ENCODE measurements around the gene BPIFB6. TPM values are rescaled to one million over a fixed set of nuclear protein-coding genes. Genes with fewer than 3 reads are reported as not detected.
"Not testable (repeated sequence)": the region's sequence is repeated elsewhere in the genome, so short reads cannot be mapped to it uniquely, and the experiment has no call there.

Gene BPIFB6
- total RNA-seq, 4 donors from 2014 or later: not detected

- intact Hi-C loops (cut with DNase I; ENCODE audit: low total_unique reads): no loop called here
- Histone ChIP-seq H3K36me3 (no peaks in the 10 kb centered on the region), H3K27me3 (no peaks in the 10 kb centered on the region), H3K27ac (no peak overlapping the region), H3K4me3 (no peak overlapping the region), H3K4me1 (no peaks in the 10 kb centered on the region), H3K9me3 (peaks cover 0 to 10% of the 10 kb centered on the region in 2 donors)
- in situ Hi-C loops (cut with MboI; ENCODE audit: low pct_ligation_motif_present in 1 of 4, low pct_unique_long_range_greater_than_20kb in 1 of 4, low sequenced_read_pairs in 3 of 4): no loop called here
- no peak for DNase-seq
- WGBS, 2 donors (ENCODE audit: low coverage in 1 of 2): 80 to 87% methylated on average over 3 of the region's 3 CpGs
- no peak for TF ChIP-seq CTCF (IDR thresholded peaks at IDR 0.05)
- no peak for TF ChIP-seq EP300 (IDR thresholded peaks at IDR 0.05; ENCODE audit: low read depth)
Measured at GRCh38 chr20:33042430-33042829, 11.0 kb downstream of the BPIFB6 start.

- H3K4me1 ChIP-seq: no peaks in the 10 kb centered on the region
- H3K36me3 ChIP-seq: no peaks in the 10 kb centered on the region
- DNase-seq: no peak
- no peak overlapping the region for H3K4me3 ChIP-seq
- in situ Hi-C loops (cut with MboI; ENCODE audit: low pct_ligation_motif_present in 1 of 4, low pct_unique_long_range_greater_than_20kb in 1 of 4, low sequenced_read_pairs in 3 of 4) (no loop called here), intact Hi-C loops (cut with DNase I; ENCODE audit: low total_unique reads) (no loop called here)
- no peaks in the 10 kb centered on the region for H3K27me3 ChIP-seq
- TF ChIP-seq POLR2A (IDR thresholded peaks at IDR 0.05): no peak
- peaks cover 0 to 10% of the 10 kb centered on the region in 2 donors for H3K9me3 ChIP-seq
- no peak overlapping the region for H3K27ac ChIP-seq
- 25 to 52% methylated on average over 1 to 2 of the region's 2 CpGs for WGBS, 2 donors (ENCODE audit: low coverage in 1 of 2)
Measured at GRCh38 chr20:33042983-33043730, 11.7 kb downstream of the BPIFB6 start.

GRCh38 chr20:33043731-33044181, 12.3 kb downstream of the BPIFB6 start:
- Histone ChIP-seq H3K9me3 (peaks cover 0 to 10% of the 10 kb centered on the region in 2 donors), H3K36me3 (no peaks in the 10 kb centered on the region), H3K27ac (no peak overlapping the region), H3K4me1 (no peaks in the 10 kb centered on the region), H3K27me3 (no peaks in the 10 kb centered on the region), H3K4me3 (no peak overlapping the region)
- no peak for DNase-seq
- intact Hi-C loops (cut with DNase I; ENCODE audit: low total_unique reads) (no loop called here), in situ Hi-C loops (cut with MboI; ENCODE audit: low pct_ligation_motif_present in 1 of 4, low pct_unique_long_range_greater_than_20kb in 1 of 4, low sequenced_read_pairs in 3 of 4) (no loop called here)
- 21% methylated on average over 1 of the region's 1 CpG; no CpG with 5 or more reads in 1 of the 2 donors for WGBS, 2 donors (ENCODE audit: low coverage in 1 of 2)
- TF ChIP-seq EP300 (IDR thresholded peaks at IDR 0.05; ENCODE audit: low read depth): no peak
- TF ChIP-seq POLR2AphosphoS5 (IDR thresholded peaks at IDR 0.05): no peak
- TF ChIP-seq POLR2A (IDR thresholded peaks at IDR 0.05): no peak
- no peak for TF ChIP-seq CTCF (IDR thresholded peaks at IDR 0.05)

GRCh38 chr20:33045129-33045721, 13.8 kb downstream of the BPIFB6 start:
- H3K4me1 ChIP-seq; DNase-seq; H3K4me3 ChIP-seq; H3K27me3 ChIP-seq; intact Hi-C loops (cut with DNase I; ENCODE audit: low total_unique reads); H3K36me3 ChIP-seq; in situ Hi-C loops (cut with MboI; ENCODE audit: low pct_ligation_motif_present in 1 of 4, low pct_unique_long_range_greater_than_20kb in 1 of 4, low sequenced_read_pairs in 3 of 4); H3K9me3 ChIP-seq; H3K27ac ChIP-seq: not testable (repeated sequence)
- WGBS, 2 donors (ENCODE audit: low coverage in 1 of 2): 65 to 85% methylated on average over 4 to 15 of the region's 15 CpGs

GRCh38 chr20:33046412-33046811, 15.0 kb downstream of the BPIFB6 start:
- Histone ChIP-seq H3K9me3 (peaks cover 0 to 10% of the 10 kb centered on the region in 2 donors), H3K4me1 (no peaks in the 10 kb centered on the region), H3K27me3 (no peaks in the 10 kb centered on the region), H3K4me3 (no peak overlapping the region), H3K27ac (no peak overlapping the region), H3K36me3 (no peaks in the 10 kb centered on the region)
- TF ChIP-seq POLR2A (IDR thresholded peaks at IDR 0.05) (no peak), EP300 (IDR thresholded peaks at IDR 0.05; ENCODE audit: low read depth) (no peak), POLR2AphosphoS5 (IDR thresholded peaks at IDR 0.05) (no peak), CTCF (IDR thresholded peaks at IDR 0.05) (no peak)
- WGBS, 2 donors (ENCODE audit: low coverage in 1 of 2): 63 to 66% methylated on average over 3 of the region's 3 CpGs
- intact Hi-C loops (cut with DNase I; ENCODE audit: low total_unique reads): no loop called here
- in situ Hi-C loops (cut with MboI; ENCODE audit: low pct_ligation_motif_present in 1 of 4, low pct_unique_long_range_greater_than_20kb in 1 of 4, low sequenced_read_pairs in 3 of 4): no loop called here
- DNase-seq: no peak

Measured in transverse colon (tissue), 4 donors.